Dedifferentiated amniotic fluid mesenchymal stem cell (primary cell): Measurements from ENCODE around the gene ATOH8.

Experiments used
- DNase-seq: peaks from one replicate; pipeline ENCODE4 v3.0.0-alpha.2; 2016; ENCODE audit errors: extremely low spot score

ATOH8 gene

GRCh38 chr2:85801871-85802270, 48.1 kb downstream of the ATOH8 start:
- no peak for DNase-seq

- peak; percentile 42 for DNase-seq
Observed at GRCh38 chr2:85802354-85803103, 48.7 kb downstream of the ATOH8 start.

GRCh38 chr2:85803704-85804425, 50.1 kb downstream of the ATOH8 start:
- no peak for DNase-seq

GRCh38 chr2:85804583-85804982, 50.8 kb downstream of the ATOH8 start:
- DNase-seq: no peak

- DNase-seq: no peak
Observed at GRCh38 chr2:85806358-85807118, 52.7 kb downstream of the ATOH8 start.

- no peak for DNase-seq
Observed at GRCh38 chr2:85807756-85808155, 54.0 kb downstream of the ATOH8 start.

- DNase-seq: no peak
Observed at GRCh38 chr2:85810371-85811179, 56.8 kb downstream of the ATOH8 start.

GRCh38 chr2:85811180-85812093, 57.6 kb downstream of the ATOH8 start:
- peak; percentile 39 for DNase-seq

- DNase-seq: no peak
Observed at GRCh38 chr2:85812094-85812735, 58.4 kb downstream of the ATOH8 start.

GRCh38 chr2:85813211-85813981, 59.6 kb downstream of the ATOH8 start:
- DNase-seq: no peak

GRCh38 chr2:85813982-85814801, 60.4 kb downstream of the ATOH8 start:
- DNase-seq: peak; percentile 87

- DNase-seq: no peak
Observed at GRCh38 chr2:85814802-85815550, 61.2 kb downstream of the ATOH8 start.

GRCh38 chr2:85819811-85820510, 66.2 kb downstream of the ATOH8 start:
- DNase-seq: no peak

GRCh38 chr2:85822766-85823165, 69.0 kb downstream of the ATOH8 start:
- no peak for DNase-seq

GRCh38 chr2:85823951-85824350, 70.2 kb downstream of the ATOH8 start:
- DNase-seq: no peak

GRCh38 chr2:85826990-85827878, 73.4 kb downstream of the ATOH8 start:
- peak; percentile 46 for DNase-seq
